Measurements from ENCODE around the gene RAB6B. TPM values are rescaled to one million over a fixed set of nuclear protein-coding genes. Genes with fewer than 3 reads are reported as not detected.

The RAB6B gene
- total RNA-seq, 1 experiment from 2014 or later = 18.0 TPM

GRCh38 chr3:133803469-133803868 is 92.2 kb downstream of the RAB6B start:
- CTCF ChIA-PET = interaction anchor here (0.6 to 0.7 kb wide), 2 partner anchors 29 to 31 kb away, joined by 4 to 9 read pairs; no protein-coding TSS in a partner anchor
- Mint-ChIP-seq H3K4me3 (no peak overlapping the region), H3K36me3 (peaks cover 16% of the 10 kb centered on the region), H3K9me3 (no peaks in the 10 kb centered on the region), H3K4me1 (peaks cover 13% of the 10 kb centered on the region), H3K27ac (no peak overlapping the region), H3K27me3 (ENCODE audit: low read depth) (peaks cover 19% of the 10 kb centered on the region)
- POLR2A ChIA-PET = no interaction called here
- DNase-seq (ENCODE audit: low spot score) = no peak
- TF ChIP-seq GABPB1 (CRISPR knock-in tag; IDR thresholded peaks at IDR 0.05) (no peak), RELA (CRISPR knock-in tag; IDR thresholded peaks at IDR 0.05; ENCODE audit: borderline replicate concordance) (no peak), FOXP4 (CRISPR knock-in tag; IDR thresholded peaks at IDR 0.05) (no peak), HMGXB4 (CRISPR knock-in tag; IDR thresholded peaks at IDR 0.05) (no peak), NR1H2 (CRISPR knock-in tag; IDR thresholded peaks at IDR 0.05) (no peak), ATF6 (CRISPR knock-in tag; IDR thresholded peaks at IDR 0.05) (no peak), AFF4 (CRISPR knock-in tag; IDR thresholded peaks at IDR 0.05; ENCODE audit: borderline replicate concordance) (no peak), TEAD1 (CRISPR knock-in tag; IDR thresholded peaks at IDR 0.05) (no peak), SMAD4 (CRISPR knock-in tag; IDR thresholded peaks at IDR 0.05) (no peak), SMAD3 (CRISPR knock-in tag; IDR thresholded peaks at IDR 0.05; ENCODE audit: borderline replicate concordance) (no peak)
- ATAC-seq = no peak

- no peak for ATAC-seq
- ChIA-PET POLR2A (no interaction called here), CTCF (no interaction called here)
- Mint-ChIP-seq H3K4me1 (peaks cover 4% of the 10 kb centered on the region), H3K36me3 (peaks cover 13% of the 10 kb centered on the region), H3K4me3 (no peak overlapping the region), H3K27me3 (ENCODE audit: low read depth) (peaks cover 19% of the 10 kb centered on the region), H3K27ac (no peak overlapping the region), H3K9me3 (peaks cover 28% of the 10 kb centered on the region)
- no peak for DNase-seq (ENCODE audit: low spot score)
- TF ChIP-seq CDX4 (CRISPR knock-in tag; IDR thresholded peaks at IDR 0.05; ENCODE audit: borderline replicate concordance) (no peak), IRF2 (CRISPR knock-in tag; IDR thresholded peaks at IDR 0.05; ENCODE audit: borderline replicate concordance, low read depth) (no peak), OVOL2 (CRISPR knock-in tag; IDR thresholded peaks at IDR 0.05; ENCODE audit: borderline replicate concordance) (no peak), JUN (CRISPR knock-in tag; IDR thresholded peaks at IDR 0.05) (no peak), ZNF416 (CRISPR knock-in tag; IDR thresholded peaks at IDR 0.05) (no peak), ZBTB21 (CRISPR knock-in tag; IDR thresholded peaks at IDR 0.05; ENCODE audit: borderline replicate concordance) (no peak)
These were observed 95.7 kb downstream of the RAB6B start for GRCh38 chr3:133799794-133800585.
